Activated CD4-positive, alpha-beta memory T cell treated with anti-CD3 and anti-CD28 coated beads for 36 hours (primary cell): ENCODE results near the gene POU3F1. TPM values are rescaled to one million over a fixed set of nuclear protein-coding genes. Genes with fewer than 3 reads are reported as not detected.
A peak's percentile ranks its signal among the peaks of the same experiment; 100 is the strongest.

Source experiments
- CTCF ChIA-PET: fragments of 350-600 bp; sonication (Branson Sonifier 250); formaldehyde crosslinking; loops from one replicate; lab custom pipeline; 2021; ENCODE audit warnings: antibody characterized with exemption, inconsistent platforms; lab: Charles Lee
- POLR2A ChIA-PET: fragments of 350-600 bp; sonication (Branson Sonifier 250); formaldehyde crosslinking; loops from one replicate; lab custom pipeline; 2021; ENCODE audit warnings: antibody characterized with exemption; lab: Charles Lee
- DNase-seq: peaks from one replicate; pipeline ENCODE4 v3.0.0-alpha.2; 2020
- H3K27ac Mint-ChIP-seq: one replicate; pipeline ENCODE4 v1.8.0; 2021; ENCODE audit warnings: mixed read lengths
- H3K27me3 Mint-ChIP-seq: one replicate; pipeline ENCODE4 v1.8.0; 2021; ENCODE audit warnings: mixed read lengths
- H3K36me3 Mint-ChIP-seq: one replicate; pipeline ENCODE4 v1.8.0; 2021; ENCODE audit warnings: mixed read lengths
- H3K4me1 Mint-ChIP-seq: one replicate; pipeline ENCODE4 v1.8.0; 2021; ENCODE audit warnings: low read depth, mixed read lengths
- H3K4me3 Mint-ChIP-seq: one replicate; pipeline ENCODE4 v1.8.0; 2021; ENCODE audit warnings: mild to moderate bottlenecking, mixed read lengths
- H3K9me3 Mint-ChIP-seq: one replicate; pipeline ENCODE4 v1.8.0; 2021; ENCODE audit warnings: mixed read lengths
- intact Hi-C: fragments of 100-400 bp; cut with micrococcal nuclease; formaldehyde crosslinking; loops from one replicate; pipeline ENCODE4 v1.15.1; 2023
- total RNA-seq, 2 experiments: library from RNA; stranded (reverse); gene quantifications; one replicate each; pipeline ENCODE4 v1.2.3, GENCODE V29; 2021

POU3F1 gene
- total RNA-seq, 2 experiments from 2014 or later, result 0.26 to 0.36 TPM

DNA sequence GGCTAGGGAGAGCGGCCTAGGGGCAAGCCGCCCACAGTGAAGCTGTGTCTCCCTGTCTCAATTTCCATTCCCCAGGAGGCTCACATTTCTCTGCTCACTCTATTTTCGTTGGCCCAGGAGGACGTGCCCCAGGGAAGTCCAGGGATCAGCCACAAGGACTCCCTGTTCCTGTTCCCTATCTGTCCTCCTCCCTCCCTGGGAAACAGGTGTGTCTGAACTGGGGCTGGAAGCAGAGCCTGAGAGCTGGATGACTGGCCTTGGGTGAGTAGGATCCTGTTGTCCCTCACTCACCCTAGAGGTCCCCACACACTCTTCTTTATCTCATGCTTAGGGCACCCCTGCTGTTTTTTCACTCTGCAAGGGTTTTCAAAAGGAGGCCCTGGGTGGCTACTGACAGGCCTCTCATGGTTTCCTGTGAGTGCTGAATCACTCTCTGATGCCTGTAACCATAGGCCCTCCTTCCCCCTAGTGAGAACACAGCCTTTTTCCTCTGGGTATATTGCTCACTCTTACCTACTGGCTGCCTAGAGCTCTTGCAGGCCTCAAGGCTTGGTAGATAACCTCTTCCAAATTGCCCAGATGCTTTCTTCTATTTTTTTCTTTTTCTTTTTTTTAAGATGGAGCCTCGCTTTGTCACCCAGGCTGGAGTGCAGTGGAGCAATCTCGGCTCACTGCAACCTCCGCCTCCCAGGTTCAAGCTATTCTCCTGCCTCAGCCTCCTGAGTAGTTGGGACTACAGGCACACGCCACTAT lies 37.3 kb downstream of the POU3F1 start:
- Mint-ChIP-seq H3K27ac (peak overlapping the region; percentile 98), H3K9me3 (no peaks in the 10 kb centered on the region), H3K4me1 (peaks cover 48% of the 10 kb centered on the region), H3K36me3 (peaks cover 18% of the 10 kb centered on the region), H3K27me3 (no peaks in the 10 kb centered on the region), H3K4me3 (no peak overlapping the region)
- peak; percentile 80 for DNase-seq
- CTCF ChIA-PET, result interaction anchor here (0.6 to 6.7 kb wide), 6 partner anchors 16 to 543 kb away, joined by 3 to 69 read pairs (median 6); partner anchors contain the start of genes MTF1 and SF3A3
- POLR2A ChIA-PET, result interaction anchor here (0.6 to 1.3 kb wide), 6 partner anchors 15 to 850 kb away, joined by 3 to 7 read pairs (median 3); partner anchors contain the start of gene RRAGC
- intact Hi-C loops, result loop anchor here (1.0 kb wide), 1 partner anchor 14 kb away; no protein-coding TSS in a partner anchor

DNA sequence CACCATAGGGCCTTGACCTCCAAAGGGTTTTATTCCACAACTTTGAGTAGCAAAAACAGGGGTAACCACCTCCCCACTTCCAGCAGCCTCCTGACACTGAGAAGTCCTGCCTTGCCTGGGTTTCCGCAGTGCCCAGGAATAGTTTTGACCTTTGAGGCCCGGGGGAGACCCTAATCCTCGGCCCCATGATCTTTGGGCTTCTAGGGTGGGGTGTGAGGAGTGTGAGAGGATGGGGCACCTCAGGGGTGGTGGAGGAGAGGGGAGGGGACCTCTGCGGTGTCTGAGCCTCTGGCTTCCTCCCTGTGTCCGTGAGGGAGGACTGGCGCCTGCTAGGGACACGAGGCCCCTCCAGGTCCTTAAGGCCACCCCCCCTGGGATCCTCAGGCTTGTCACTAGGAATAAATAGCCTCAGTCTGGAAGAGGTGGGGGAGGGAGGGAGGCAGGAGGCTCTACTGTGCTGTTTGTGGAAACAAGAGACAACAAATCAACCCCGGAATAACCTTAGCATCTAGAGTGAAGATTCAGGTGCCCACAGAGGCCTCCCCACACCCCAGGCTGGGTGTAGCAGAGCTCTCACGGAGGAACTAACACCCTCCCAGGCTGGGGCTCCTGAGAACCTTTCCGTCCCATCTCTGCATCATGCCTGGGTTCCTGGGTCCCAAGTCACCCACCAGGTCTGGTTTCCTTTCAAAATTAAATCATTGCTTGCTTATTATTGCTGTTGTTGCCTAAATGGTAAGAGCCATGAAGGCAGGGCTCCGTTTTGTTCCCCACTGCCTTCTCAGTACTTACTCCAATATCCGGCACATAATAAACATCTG lies 40.4 kb downstream of the POU3F1 start:
- CTCF ChIA-PET, result no interaction called here
- peaks cover 1% of the 10 kb centered on the region for H3K27me3 Mint-ChIP-seq
- no peak for DNase-seq
- intact Hi-C loops, result no loop called here
- no peaks in the 10 kb centered on the region for H3K9me3 Mint-ChIP-seq
- peak overlapping the region; percentile 48 for H3K4me3 Mint-ChIP-seq
- H3K27ac Mint-ChIP-seq, result no peak overlapping the region
- POLR2A ChIA-PET, result no interaction called here
- peaks cover 4% of the 10 kb centered on the region for H3K36me3 Mint-ChIP-seq
- peaks cover 43% of the 10 kb centered on the region for H3K4me1 Mint-ChIP-seq

DNA sequence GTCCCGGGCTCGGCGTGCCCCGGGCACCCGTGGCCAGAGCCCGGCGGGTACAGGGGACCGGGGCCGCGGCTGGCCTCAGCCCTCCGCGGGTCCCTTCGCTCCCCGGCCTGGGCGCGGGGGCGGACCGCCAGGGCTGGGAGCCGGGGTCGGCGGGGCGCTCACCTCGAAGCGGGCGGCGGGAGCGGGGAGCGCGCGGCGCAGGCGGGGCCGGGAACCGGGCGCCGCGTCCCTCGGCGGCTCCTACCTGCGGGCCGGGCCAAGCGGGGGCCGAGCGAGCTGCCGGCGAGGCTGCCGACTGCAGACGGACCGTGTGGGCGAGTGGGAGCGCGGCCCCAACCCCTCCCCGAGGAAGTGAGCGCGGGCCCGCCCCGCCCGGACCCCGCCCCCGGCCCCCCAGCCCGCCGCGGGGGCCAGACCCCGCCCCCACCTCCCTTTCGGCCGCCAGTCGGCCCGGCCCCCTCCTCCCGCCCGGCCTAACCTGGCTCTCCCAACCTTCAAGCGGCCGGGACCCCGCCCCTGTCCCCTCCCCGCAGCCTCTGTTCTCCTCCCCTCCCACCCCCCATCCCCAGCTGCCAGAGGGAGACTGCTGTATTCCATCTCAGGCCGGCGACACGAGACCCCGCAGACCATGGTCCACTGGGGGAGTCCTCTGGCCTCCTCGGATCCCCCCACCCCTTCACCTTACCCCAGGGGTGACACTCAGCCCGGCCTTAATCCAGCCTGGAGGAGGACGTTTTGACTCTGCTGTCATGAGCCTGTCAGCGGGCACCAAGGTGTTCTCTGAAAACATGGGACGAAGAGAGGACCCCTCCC lies 41.2 kb downstream of the POU3F1 start, which contains the start of gene FHL3:
FHL3 (minus strand) TSS at position 320 of the 813 bp plus-strand sequence. CDS start 6,102 bp downstream, outside the sequence.
- CTCF ChIA-PET, result no interaction called here
- Mint-ChIP-seq H3K27me3 (peaks cover 1% of the 10 kb centered on the region), H3K4me3 (peak within 1 kb of the TSS; percentile 80), H3K36me3 (peaks cover 4% of the 10 kb centered on the region), H3K9me3 (no peaks in the 10 kb centered on the region), H3K27ac (peak within 1 kb of the TSS; percentile 61), H3K4me1 (peaks cover 41% of the 10 kb centered on the region)
- intact Hi-C loops, result no loop called here
- POLR2A ChIA-PET, result no interaction called here
- peak; percentile 60 for DNase-seq

GRCh38 chr1:38004284-38005108 lies 42.1 kb downstream of the POU3F1 start:
- DNase-seq, result no peak
- H3K4me3 Mint-ChIP-seq, result peak overlapping the region; percentile 80
- peaks cover 1% of the 10 kb centered on the region for H3K27me3 Mint-ChIP-seq
- ChIA-PET CTCF (interaction anchor here (1.1 to 1.5 kb wide), 2 partner anchors 14 to 67 kb away, joined by 4 to 10 read pairs; no protein-coding TSS in a partner anchor), POLR2A (interaction anchor here (1.4 kb wide), 1 partner anchor 8 kb away, joined by 6 read pairs; the partner anchor contains the start of gene UTP11)
- intact Hi-C loops, result no loop called here
- H3K4me1 Mint-ChIP-seq, result peaks cover 41% of the 10 kb centered on the region
- H3K27ac Mint-ChIP-seq, result peak overlapping the region; percentile 61
- peaks cover 4% of the 10 kb centered on the region for H3K36me3 Mint-ChIP-seq
- H3K9me3 Mint-ChIP-seq, result no peaks in the 10 kb centered on the region

DNA sequence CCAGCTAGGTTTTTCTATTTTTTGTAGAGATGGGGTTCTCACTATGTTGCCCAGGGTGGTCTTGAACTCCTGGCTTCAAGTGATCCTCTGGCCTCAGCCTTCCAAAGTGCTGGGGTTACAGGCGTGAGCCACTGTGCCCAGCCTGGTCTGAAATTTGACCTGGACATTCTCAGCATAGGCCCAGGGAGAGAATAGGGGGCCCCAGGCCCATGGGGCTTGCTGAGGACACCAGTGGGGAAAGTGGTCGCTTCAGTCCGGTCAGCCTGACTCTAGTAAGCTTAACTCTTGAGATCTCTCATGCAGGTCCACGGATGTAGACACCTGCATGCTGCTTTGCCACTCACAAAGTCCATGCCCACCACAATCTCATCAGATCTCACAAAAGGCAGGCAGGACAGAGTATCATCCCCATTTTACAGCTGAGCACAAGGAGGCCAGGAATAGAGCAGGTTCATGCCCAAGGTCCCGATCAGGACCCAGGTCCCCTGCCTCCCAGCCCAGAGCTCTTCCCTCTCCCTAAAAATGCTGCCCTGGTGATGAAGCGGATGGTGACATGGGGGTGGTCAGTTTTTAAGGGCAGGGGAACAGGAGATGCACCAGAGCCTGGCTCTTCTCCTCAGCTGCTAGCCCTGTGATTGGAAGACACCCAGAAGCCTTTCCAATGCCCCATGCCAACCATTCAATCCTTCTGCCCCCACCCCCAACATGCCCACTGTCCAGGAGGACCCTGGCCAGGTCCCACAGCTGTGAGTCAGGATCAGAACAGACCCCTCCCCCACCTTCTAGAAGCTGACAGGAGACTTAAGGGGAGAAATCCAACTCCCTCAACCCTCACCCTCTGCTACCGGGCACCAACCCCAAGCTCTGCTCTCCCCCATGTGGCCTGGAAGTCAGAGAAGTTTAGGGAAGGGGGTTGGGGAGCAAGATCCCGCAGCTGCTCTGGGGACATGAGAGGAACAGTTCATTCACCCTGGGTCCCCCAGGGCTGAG lies 43.0 kb downstream of the POU3F1 start:
- CTCF ChIA-PET, result interaction anchor here (0.7 to 1.5 kb wide), 3 partner anchors 10 to 68 kb away, joined by 4 to 10 read pairs (median 5); no protein-coding TSS in a partner anchor
- Mint-ChIP-seq H3K27me3 (peaks cover 1% of the 10 kb centered on the region), H3K4me1 (peaks cover 40% of the 10 kb centered on the region), H3K4me3 (peak overlapping the region; percentile 80), H3K36me3 (peaks cover 6% of the 10 kb centered on the region), H3K9me3 (no peaks in the 10 kb centered on the region), H3K27ac (peak overlapping the region; percentile 61)
- POLR2A ChIA-PET, result interaction anchor here (1.2 to 1.4 kb wide), 2 partner anchors 9 to 13 kb away, joined by 4 to 6 read pairs; partner anchors contain the start of gene UTP11
- intact Hi-C loops, result no loop called here
- no peak for DNase-seq

DNA sequence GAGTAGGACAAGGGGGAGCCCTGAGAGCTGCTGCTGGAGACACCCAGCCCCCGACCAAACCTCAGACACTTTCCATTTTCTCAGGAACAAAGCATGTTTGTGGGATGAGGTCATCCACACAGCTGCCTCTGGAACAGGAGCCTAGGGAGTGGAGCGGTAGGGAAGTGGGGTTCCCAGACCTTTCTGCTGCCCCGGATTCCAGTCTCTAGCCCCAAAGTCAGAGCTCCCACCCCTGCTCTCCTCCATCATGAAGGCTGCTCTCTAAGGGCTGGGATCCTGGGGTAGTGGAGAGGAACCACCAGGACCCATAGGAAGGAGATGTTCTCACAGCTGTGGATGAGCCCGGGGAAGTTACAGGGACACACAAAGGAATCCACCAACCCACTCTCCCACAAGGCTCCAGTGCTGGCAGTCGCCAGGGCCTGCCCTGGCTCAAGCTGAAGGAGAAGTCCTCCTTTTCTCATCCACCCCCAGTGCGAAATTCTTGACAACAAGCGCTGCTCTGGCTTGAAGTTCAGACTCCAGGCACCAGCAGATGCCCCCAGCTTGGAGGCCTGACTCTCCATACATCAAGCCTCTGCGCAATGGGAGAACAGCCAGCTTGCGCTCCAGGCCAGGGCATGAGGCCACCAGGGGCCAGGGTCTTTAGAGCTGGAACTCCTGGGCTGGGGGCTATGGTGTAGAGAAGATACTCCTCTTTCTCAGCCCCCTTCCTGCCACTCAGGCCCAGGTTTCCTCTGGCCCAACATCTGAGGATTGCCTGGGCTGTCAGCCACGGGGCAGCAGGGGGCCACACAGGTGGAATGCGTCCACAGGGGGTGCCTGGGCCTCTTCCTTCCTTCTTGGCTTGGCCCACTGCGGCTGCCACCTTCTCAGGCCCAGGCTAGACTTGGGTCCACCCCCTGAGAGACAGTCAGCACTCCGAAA lies 45.8 kb downstream of the POU3F1 start:
- Mint-ChIP-seq H3K27me3 (peaks cover 1% of the 10 kb centered on the region), H3K9me3 (no peaks in the 10 kb centered on the region), H3K4me1 (peaks cover 41% of the 10 kb centered on the region), H3K36me3 (peaks cover 10% of the 10 kb centered on the region), H3K27ac (peak overlapping the region; percentile 52), H3K4me3 (no peak overlapping the region)
- intact Hi-C loops, result no loop called here
- DNase-seq, result no peak
- ChIA-PET POLR2A (interaction anchor here (0.8 kb wide), 1 partner anchor 13 kb away, joined by 3 read pairs; no protein-coding TSS in a partner anchor), CTCF (interaction anchor here (0.9 to 2.2 kb wide), 2 partner anchors 10 to 26 kb away, joined by 3 to 19 read pairs; partner anchors contain the start of gene SF3A3)

GRCh38 chr1:38000233-38000528 lies 46.4 kb downstream of the POU3F1 start:
- Mint-ChIP-seq H3K9me3 (no peaks in the 10 kb centered on the region), H3K27me3 (peaks cover 1% of the 10 kb centered on the region), H3K27ac (peak overlapping the region; percentile 52), H3K4me1 (peaks cover 43% of the 10 kb centered on the region), H3K4me3 (no peak overlapping the region), H3K36me3 (peaks cover 10% of the 10 kb centered on the region)
- no peak for DNase-seq
- intact Hi-C loops, result no loop called here
- ChIA-PET CTCF (interaction anchor here (0.9 to 2.2 kb wide), 2 partner anchors 10 to 27 kb away, joined by 3 to 19 read pairs; partner anchors contain the start of gene SF3A3), POLR2A (interaction anchor here (0.8 kb wide), 1 partner anchor 13 kb away, joined by 3 read pairs; no protein-coding TSS in a partner anchor)

DNA sequence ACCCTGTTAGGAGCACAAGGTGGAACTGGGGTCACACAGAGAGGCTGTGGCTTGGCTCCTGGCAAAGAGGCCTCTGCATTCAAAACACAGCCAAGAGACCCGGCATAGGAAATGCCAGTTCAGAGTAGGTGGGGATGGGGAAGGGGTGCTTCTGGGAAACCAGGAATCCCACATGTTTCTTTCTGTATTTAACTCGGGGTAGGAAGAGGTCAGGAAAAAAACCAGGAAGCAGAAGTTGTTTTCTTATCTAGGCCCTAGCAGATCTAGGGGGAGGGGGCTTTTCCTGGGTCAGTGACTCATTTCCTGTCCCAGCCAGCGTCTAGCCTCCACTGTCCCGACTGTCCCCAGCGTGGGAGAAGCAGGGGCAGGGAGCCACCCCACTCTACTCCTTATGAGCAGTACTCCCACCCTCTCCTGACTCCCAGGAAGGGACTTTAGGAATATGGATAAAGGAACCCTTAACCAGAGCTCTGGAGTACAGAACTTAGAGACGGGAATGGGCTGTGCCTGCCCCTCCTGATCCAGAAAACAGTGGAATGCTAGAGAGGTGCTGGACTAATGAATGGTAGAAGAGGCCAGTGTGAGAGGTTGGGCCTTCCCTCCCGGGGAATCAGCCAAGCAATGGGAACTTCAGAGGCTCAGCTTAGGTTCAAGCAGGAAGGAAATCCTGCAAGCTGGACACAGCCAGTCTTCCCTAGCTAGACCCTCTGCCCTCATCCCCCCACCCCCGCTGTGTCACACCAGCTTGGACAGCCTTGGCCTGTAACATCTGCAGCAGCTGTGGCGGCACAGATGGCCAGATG lies 47.0 kb downstream of the POU3F1 start:
- H3K27me3 Mint-ChIP-seq, result peaks cover 1% of the 10 kb centered on the region
- ChIA-PET CTCF (interaction anchor here (2.2 kb wide), 1 partner anchor 9 kb away, joined by 19 read pairs; the partner anchor contains the start of gene SF3A3), POLR2A (interaction anchor here (2.2 kb wide), 1 partner anchor 14 kb away, joined by 6 read pairs; the partner anchor contains the start of gene UTP11)
- H3K36me3 Mint-ChIP-seq, result peaks cover 10% of the 10 kb centered on the region
- intact Hi-C loops, result no loop called here
- H3K4me1 Mint-ChIP-seq, result peaks cover 47% of the 10 kb centered on the region
- peak overlapping the region; percentile 82 for H3K27ac Mint-ChIP-seq
- DNase-seq, result peak; percentile 39
- no peaks in the 10 kb centered on the region for H3K9me3 Mint-ChIP-seq
- no peak overlapping the region for H3K4me3 Mint-ChIP-seq
